Measurements from ENCODE around the gene DHX9. TPM values are rescaled to one million over a fixed set of nuclear protein-coding genes. Genes with fewer than 3 reads are reported as not detected.

DHX9 gene
- total and polyA plus RNA-seq, 9 of the 15 experiments (the other 6 are each of a cell fraction or from before 2014, with no cell fraction given), result 100 to 409 (median 294) TPM

DNA sequence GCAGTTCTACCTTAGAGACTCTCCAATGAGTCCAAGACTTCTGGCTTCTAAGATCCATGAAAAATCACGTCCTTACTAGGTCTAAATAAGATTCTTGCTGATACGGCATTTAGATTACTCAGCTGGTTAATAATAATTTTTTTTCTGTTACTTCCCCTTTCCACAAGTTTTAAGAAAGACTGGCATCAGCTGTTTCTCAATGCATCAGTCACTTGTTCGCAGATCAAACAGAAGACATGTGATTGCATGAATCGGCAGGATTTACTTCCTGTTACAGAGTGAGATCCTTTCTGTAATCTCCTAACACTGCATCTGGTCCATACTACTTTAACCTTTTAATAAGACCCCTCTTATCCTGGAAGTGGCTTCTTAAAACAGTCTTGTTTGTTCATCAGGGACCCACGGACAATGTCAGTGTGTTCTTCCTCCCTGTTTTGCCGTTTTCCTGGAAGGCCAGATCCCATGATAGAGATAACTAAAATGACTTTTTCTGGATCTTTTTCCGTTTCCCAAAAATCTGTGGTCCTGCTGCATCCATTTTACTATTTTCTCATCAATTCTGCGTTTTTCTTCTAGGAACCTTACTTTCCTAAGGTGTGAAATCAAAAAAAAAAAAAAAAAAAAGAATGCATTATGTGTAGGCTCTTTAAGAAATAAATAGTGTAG lies 43.5 kb upstream of the DHX9 start (continued):
- no peak for TF ChIP-seq PTTG1 (tag; IDR thresholded peaks at IDR 0.05; ENCODE audit: low read depth)
- 0 out of 2 replicates have a peak, but pooled peaks have one; percentile 29 for TF ChIP-seq MEF2D (tag; conservative IDR thresholded peaks at IDR 0.05; ENCODE audit: low read depth)
- TF ChIP-seq, protein P1, sequence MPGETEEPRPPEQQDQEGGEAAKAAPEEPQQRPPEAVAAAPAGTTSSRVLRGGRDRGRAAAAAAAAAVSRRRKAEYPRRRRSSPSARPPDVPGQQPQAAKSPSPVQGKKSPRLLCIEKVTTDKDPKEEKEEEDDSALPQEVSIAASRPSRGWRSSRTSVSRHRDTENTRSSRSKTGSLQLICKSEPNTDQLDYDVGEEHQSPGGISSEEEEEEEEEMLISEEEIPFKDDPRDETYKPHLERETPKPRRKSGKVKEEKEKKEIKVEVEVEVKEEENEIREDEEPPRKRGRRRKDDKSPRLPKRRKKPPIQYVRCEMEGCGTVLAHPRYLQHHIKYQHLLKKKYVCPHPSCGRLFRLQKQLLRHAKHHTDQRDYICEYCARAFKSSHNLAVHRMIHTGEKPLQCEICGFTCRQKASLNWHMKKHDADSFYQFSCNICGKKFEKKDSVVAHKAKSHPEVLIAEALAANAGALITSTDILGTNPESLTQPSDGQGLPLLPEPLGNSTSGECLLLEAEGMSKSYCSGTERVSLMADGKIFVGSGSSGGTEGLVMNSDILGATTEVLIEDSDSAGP (CRISPR knock-in tag; IDR thresholded peaks at IDR 0.05), result no peak
- TF ChIP-seq, protein P2, sequence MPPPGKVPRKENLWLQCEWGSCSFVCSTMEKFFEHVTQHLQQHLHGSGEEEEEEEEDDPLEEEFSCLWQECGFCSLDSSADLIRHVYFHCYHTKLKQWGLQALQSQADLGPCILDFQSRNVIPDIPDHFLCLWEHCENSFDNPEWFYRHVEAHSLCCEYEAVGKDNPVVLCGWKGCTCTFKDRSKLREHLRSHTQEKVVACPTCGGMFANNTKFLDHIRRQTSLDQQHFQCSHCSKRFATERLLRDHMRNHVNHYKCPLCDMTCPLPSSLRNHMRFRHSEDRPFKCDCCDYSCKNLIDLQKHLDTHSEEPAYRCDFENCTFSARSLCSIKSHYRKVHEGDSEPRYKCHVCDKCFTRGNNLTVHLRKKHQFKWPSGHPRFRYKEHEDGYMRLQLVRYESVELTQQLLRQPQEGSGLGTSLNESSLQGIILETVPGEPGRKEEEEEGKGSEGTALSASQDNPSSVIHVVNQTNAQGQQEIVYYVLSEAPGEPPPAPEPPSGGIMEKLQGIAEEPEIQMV (tag; conservative IDR thresholded peaks at IDR 0.05; ENCODE audit: low read depth), result 0 out of 2 replicates have a peak, but pooled peaks have one; percentile 38
- no peak for TF ChIP-seq ARNT (IDR thresholded peaks at IDR 0.05)
- 0 out of 2 replicates have a peak, but pooled peaks have one; percentile 39 for TF ChIP-seq PYGO2 (tag; IDR thresholded peaks at IDR 0.05)
- TF ChIP-seq, protein P3, sequence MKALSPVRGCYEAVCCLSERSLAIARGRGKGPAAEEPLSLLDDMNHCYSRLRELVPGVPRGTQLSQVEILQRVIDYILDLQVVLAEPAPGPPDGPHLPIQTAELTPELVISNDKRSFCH (CRISPR knock-in tag; IDR thresholded peaks at IDR 0.05), result no peak
- TF ChIP-seq, protein P3 (tag; IDR thresholded peaks at IDR 0.05), result no peak
- TF ChIP-seq POU5F1 (IDR thresholded peaks at IDR 0.05; ENCODE audit: borderline replicate concordance, low read depth, low read length, partially characterized antibody), result no peak
- no peak for TF ChIP-seq ZNF174 (CRISPR knock-in tag; IDR thresholded peaks at IDR 0.05)
- TF ChIP-seq NFE2L1 (tag; IDR thresholded peaks at IDR 0.05; ENCODE audit: borderline replicate concordance, low read depth), result no peak
- TF ChIP-seq ZNF507 (tag; conservative IDR thresholded peaks at IDR 0.05), result no peak
- 0 out of 2 replicates have a peak, but pooled peaks have one; percentile 31 for TF ChIP-seq MYC (IDR thresholded peaks at IDR 0.05; ENCODE audit: low read depth, low read length)
- TF ChIP-seq MYC (CRISPR knock-in tag; IDR thresholded peaks at IDR 0.05; ENCODE audit: borderline replicate concordance, low read depth), result no peak
- no peak for TF ChIP-seq ZNF232 (CRISPR knock-in tag; IDR thresholded peaks at IDR 0.05)
- no peak for TF ChIP-seq ILF3 (IDR thresholded peaks at IDR 0.05; ENCODE audit: borderline replicate concordance)
- no peak for TF ChIP-seq ZKSCAN1 (IDR thresholded peaks at IDR 0.05; ENCODE audit: low read depth, low read length)
- no peak for TF ChIP-seq ZNF76 (CRISPR knock-in tag; IDR thresholded peaks at IDR 0.05; ENCODE audit: borderline replicate concordance)
- TF ChIP-seq, protein P4, sequence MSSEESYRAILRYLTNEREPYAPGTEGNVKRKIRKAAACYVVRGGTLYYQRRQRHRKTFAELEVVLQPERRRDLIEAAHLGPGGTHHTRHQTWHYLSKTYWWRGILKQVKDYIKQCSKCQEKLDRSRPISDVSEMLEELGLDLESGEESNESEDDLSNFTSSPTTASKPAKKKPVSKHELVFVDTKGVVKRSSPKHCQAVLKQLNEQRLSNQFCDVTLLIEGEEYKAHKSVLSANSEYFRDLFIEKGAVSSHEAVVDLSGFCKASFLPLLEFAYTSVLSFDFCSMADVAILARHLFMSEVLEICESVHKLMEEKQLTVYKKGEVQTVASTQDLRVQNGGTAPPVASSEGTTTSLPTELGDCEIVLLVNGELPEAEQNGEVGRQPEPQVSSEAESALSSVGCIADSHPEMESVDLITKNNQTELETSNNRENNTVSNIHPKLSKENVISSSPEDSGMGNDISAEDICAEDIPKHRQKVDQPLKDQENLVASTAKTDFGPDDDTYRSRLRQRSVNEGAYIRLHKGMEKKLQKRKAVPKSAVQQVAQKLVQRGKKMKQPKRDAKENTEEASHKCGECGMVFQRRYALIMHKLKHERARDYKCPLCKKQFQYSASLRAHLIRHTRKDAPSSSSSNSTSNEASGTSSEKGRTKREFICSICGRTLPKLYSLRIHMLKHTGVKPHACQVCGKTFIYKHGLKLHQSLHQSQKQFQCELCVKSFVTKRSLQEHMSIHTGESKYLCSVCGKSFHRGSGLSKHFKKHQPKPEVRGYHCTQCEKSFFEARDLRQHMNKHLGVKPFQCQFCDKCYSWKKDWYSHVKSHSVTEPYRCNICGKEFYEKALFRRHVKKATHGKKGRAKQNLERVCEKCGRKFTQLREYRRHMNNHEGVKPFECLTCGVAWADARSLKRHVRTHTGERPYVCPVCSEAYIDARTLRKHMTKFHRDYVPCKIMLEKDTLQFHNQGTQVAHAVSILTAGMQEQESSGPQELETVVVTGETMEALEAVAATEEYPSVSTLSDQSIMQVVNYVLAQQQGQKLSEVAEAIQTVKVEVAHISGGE (CRISPR knock-in tag; IDR thresholded peaks at IDR 0.05), result 0 out of 6 replicates have a peak, but pooled peaks of 1 of the 3 experiments have one; percentile 31

Measured in K562 (cell line).